ENCODE results near the gene LGR6.

The LGR6 gene

GRCh38 chr1:202216691-202217090 lies 23.1 kb downstream of the LGR6 start:
- no peak overlapping the region for H3K27ac ChIP-seq (ENCODE audit: low read depth, low read length)
- H3K36me3 ChIP-seq (ENCODE audit: control insufficient read depth, insufficient read depth, low read length) = no peaks in the 10 kb centered on the region
- H3K9ac ChIP-seq (ENCODE audit: low read length) = no peak overlapping the region
- peaks cover 22% of the 10 kb centered on the region for H3K27me3 ChIP-seq (ENCODE audit: control insufficient read depth, insufficient read depth, low read length)
- no peak overlapping the region for H3K4me3 ChIP-seq (ENCODE audit: low read depth, low read length)
- no peaks in the 10 kb centered on the region for H3K9me3 ChIP-seq (ENCODE audit: control insufficient read depth, insufficient read depth, low read depth, low read length)
- H3K4me1 ChIP-seq (ENCODE audit: control insufficient read depth, insufficient read depth, low read length) = peaks cover 6% of the 10 kb centered on the region

DNA sequence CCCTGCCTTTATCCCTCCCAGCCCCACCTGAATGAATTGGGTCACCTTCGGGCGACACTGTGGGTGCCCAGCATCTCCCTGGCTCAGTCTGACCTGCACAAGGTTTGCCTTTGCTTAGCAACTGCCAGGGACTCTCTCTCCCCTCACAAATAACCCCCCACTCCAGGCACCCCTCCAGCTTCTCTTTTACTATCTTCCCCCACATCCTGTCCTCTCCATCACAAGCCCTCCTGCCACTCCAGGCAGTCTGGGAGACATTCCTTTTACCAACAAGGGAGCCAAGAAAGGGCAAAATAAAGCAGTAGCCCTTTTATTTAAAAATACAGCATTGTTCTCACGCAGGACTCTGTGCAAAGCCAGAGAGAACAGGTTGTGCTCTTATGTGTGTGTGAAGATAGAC lies 23.9 kb downstream of the LGR6 start:
- Histone ChIP-seq H3K9me3 (ENCODE audit: control insufficient read depth, insufficient read depth, low read depth, low read length) (no peaks in the 10 kb centered on the region), H3K4me3 (ENCODE audit: low read depth, low read length) (no peak overlapping the region), H3K27ac (ENCODE audit: low read depth, low read length) (no peak overlapping the region), H3K4me1 (ENCODE audit: control insufficient read depth, insufficient read depth, low read length) (peaks cover 10% of the 10 kb centered on the region), H3K36me3 (ENCODE audit: control insufficient read depth, insufficient read depth, low read length) (no peaks in the 10 kb centered on the region), H3K27me3 (ENCODE audit: control insufficient read depth, insufficient read depth, low read length) (peaks cover 22% of the 10 kb centered on the region), H3K9ac (ENCODE audit: low read length) (no peak overlapping the region)

DNA sequence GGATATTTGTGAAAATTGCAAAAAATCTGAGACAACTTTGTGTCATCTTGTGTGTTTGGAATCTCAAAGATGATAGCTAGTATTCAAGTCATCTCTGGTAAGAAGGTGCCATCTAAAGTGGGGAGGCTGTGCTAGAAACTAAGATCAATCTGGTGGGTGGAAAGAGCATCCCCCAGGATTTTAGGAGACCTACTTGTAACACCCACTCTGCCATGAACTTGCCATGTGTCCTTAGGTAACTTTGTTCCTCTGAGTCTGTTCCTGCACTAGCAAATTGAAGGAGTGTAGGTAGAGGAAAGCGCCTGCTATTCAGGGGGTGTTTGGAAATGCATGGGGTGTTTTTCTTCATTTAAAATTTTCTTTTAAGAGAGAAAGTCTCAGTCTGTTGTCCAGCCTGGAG lies 24.4 kb downstream of the LGR6 start:
- H3K4me1 ChIP-seq (ENCODE audit: control insufficient read depth, insufficient read depth, low read length) = peaks cover 10% of the 10 kb centered on the region
- H3K9ac ChIP-seq (ENCODE audit: low read length) = no peak overlapping the region
- no peak overlapping the region for H3K4me3 ChIP-seq (ENCODE audit: low read depth, low read length)
- H3K27ac ChIP-seq (ENCODE audit: low read depth, low read length) = no peak overlapping the region
- no peaks in the 10 kb centered on the region for H3K36me3 ChIP-seq (ENCODE audit: control insufficient read depth, insufficient read depth, low read length)
- peaks cover 22% of the 10 kb centered on the region for H3K27me3 ChIP-seq (ENCODE audit: control insufficient read depth, insufficient read depth, low read length)
- no peaks in the 10 kb centered on the region for H3K9me3 ChIP-seq (ENCODE audit: control insufficient read depth, insufficient read depth, low read depth, low read length)

DNA sequence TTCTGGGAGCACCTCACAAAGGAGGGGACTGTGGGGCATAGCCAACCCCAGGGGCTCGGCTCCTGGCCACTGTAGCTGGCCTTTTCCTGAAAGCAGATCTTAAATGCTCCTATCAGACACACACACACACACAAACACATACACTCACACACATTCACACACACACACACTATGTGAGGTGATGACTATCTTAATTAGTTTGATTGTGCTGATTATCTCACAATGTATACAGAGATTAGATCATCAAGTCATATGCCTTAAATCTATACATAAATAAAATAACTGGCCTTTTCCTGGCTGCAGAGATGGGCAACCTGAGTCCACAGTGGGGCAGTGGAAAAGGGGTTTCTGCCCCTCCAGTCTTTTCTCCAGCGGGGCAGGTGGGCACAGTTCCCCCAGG lies 27.1 kb downstream of the LGR6 start:
- Histone ChIP-seq H3K9me3 (ENCODE audit: control insufficient read depth, insufficient read depth, low read depth, low read length) (no peaks in the 10 kb centered on the region), H3K27ac (ENCODE audit: low read depth, low read length) (no peak overlapping the region), H3K27me3 (ENCODE audit: control insufficient read depth, insufficient read depth, low read length) (peaks cover 4% of the 10 kb centered on the region; the same call in 1 of the 2 replicates), H3K36me3 (ENCODE audit: control insufficient read depth, insufficient read depth, low read length) (no peaks in the 10 kb centered on the region), H3K4me3 (ENCODE audit: low read depth, low read length) (no peak overlapping the region), H3K4me1 (ENCODE audit: control insufficient read depth, insufficient read depth, low read length) (peaks cover 7% of the 10 kb centered on the region; the same call in 1 of the 2 replicates), H3K9ac (ENCODE audit: low read length) (no peak overlapping the region)

GRCh38 chr1:202221911-202222909 lies 28.6 kb downstream of the LGR6 start:
- Histone ChIP-seq H3K9ac (ENCODE audit: low read length) (no peak overlapping the region), H3K4me1 (ENCODE audit: control insufficient read depth, insufficient read depth, low read length) (peaks cover 7% of the 10 kb centered on the region; the same call in 1 of the 2 replicates), H3K36me3 (ENCODE audit: control insufficient read depth, insufficient read depth, low read length) (no peaks in the 10 kb centered on the region), H3K27ac (ENCODE audit: low read depth, low read length) (no peak overlapping the region), H3K9me3 (ENCODE audit: control insufficient read depth, insufficient read depth, low read depth, low read length) (no peaks in the 10 kb centered on the region), H3K4me3 (ENCODE audit: low read depth, low read length) (no peak overlapping the region), H3K27me3 (ENCODE audit: control insufficient read depth, insufficient read depth, low read length) (no peaks in the 10 kb centered on the region; the same call in 1 of the 2 replicates)

GRCh38 chr1:202223121-202223860 lies 29.7 kb downstream of the LGR6 start:
- Histone ChIP-seq H3K9ac (ENCODE audit: low read length) (no peak overlapping the region), H3K36me3 (ENCODE audit: control insufficient read depth, insufficient read depth, low read length) (no peaks in the 10 kb centered on the region), H3K4me3 (ENCODE audit: low read depth, low read length) (no peak overlapping the region), H3K9me3 (ENCODE audit: control insufficient read depth, insufficient read depth, low read depth, low read length) (no peaks in the 10 kb centered on the region), H3K27me3 (ENCODE audit: control insufficient read depth, insufficient read depth, low read length) (no peaks in the 10 kb centered on the region; the same call in 1 of the 2 replicates), H3K27ac (ENCODE audit: low read depth, low read length) (no peak overlapping the region), H3K4me1 (ENCODE audit: control insufficient read depth, insufficient read depth, low read length) (peaks cover 7% of the 10 kb centered on the region; the same call in 1 of the 2 replicates)

DNA sequence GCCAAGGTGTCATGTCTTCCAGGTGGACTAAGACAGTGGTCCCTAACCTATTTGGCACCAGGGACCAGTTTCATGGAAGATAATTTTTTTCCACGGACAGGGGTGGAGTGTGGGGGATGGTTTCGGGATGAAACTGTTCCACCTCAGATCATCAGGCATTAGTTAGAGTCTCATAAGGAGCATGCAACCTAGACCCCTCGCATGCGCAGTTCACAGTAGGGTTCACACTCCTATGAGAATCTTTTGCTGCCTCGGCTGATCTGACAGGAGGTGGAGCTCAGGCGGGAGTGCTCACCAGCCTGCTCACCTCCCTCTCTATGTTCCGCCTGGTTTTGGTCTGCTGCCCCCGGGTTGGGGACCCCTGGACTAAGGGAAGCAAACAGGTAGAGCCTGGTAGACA lies 30.9 kb downstream of the LGR6 start:
- H3K27me3 ChIP-seq (ENCODE audit: control insufficient read depth, insufficient read depth, low read length) = no peaks in the 10 kb centered on the region; the same call in 1 of the 2 replicates
- no peaks in the 10 kb centered on the region for H3K9me3 ChIP-seq (ENCODE audit: control insufficient read depth, insufficient read depth, low read depth, low read length)
- H3K27ac ChIP-seq (ENCODE audit: low read depth, low read length) = no peak overlapping the region
- no peak overlapping the region for H3K4me3 ChIP-seq (ENCODE audit: low read depth, low read length)
- peaks cover 7% of the 10 kb centered on the region; the same call in 1 of the 2 replicates for H3K4me1 ChIP-seq (ENCODE audit: control insufficient read depth, insufficient read depth, low read length)
- H3K9ac ChIP-seq (ENCODE audit: low read length) = no peak overlapping the region
- H3K36me3 ChIP-seq (ENCODE audit: control insufficient read depth, insufficient read depth, low read length) = no peaks in the 10 kb centered on the region

DNA sequence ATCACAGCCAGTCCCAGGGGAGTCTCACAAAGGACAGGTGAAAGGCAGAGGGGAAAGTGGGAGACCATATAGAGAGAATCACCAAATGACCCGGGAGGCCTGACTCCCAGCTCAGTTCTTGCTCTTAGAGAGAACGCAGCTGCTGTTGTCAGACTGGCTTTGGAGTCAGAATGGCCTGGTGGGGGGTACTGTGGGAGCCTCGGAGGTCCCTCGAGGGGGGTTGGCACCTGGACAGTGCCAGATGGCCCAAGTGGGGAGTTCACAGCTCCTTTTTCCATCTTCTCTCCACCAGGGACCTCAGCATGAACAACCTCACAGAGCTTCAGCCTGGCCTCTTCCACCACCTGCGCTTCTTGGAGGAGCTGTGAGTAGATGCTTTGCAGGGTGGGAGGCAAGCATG lies 31.5 kb downstream of the LGR6 start:
- Histone ChIP-seq H3K4me3 (ENCODE audit: low read depth, low read length) (no peak overlapping the region), H3K27me3 (ENCODE audit: control insufficient read depth, insufficient read depth, low read length) (no peaks in the 10 kb centered on the region; the same call in 1 of the 2 replicates), H3K9ac (ENCODE audit: low read length) (no peak overlapping the region), H3K27ac (ENCODE audit: low read depth, low read length) (no peak overlapping the region), H3K4me1 (ENCODE audit: control insufficient read depth, insufficient read depth, low read length) (peaks cover 7% of the 10 kb centered on the region; the same call in 1 of the 2 replicates), H3K36me3 (ENCODE audit: control insufficient read depth, insufficient read depth, low read length) (no peaks in the 10 kb centered on the region), H3K9me3 (ENCODE audit: control insufficient read depth, insufficient read depth, low read depth, low read length) (no peaks in the 10 kb centered on the region)

DNA sequence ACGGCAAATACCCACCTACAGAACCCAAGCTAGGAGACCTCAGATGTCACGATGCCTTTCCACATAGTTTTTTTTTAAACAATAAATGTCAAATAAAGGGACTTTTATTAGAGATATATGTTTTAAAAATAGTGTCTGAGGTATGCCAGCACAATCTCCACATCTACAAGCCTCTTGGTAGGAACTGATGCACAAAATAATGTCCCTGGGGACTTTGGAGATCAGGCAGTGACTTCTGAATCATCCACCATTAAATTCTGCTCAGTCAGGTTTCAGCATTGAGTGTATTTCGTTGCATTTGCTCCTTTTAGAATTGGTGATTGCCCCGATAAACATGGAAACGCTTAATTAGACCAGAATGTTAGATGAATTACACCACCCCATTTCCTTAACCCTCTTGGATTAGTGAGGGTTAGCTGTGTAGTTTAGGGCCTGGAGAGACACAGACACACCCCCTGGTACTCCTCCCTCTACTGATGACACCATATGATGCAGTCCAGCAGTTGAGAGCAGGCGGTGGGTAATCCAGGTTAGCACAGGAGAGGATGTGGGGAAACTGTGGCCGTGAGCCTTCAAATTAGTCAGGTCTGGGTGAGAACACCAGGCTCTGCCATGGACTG lies 33.6 kb downstream of the LGR6 start:
- Histone ChIP-seq H3K9ac (ENCODE audit: low read length) (no peak overlapping the region), H3K4me1 (ENCODE audit: control insufficient read depth, insufficient read depth, low read length) (no peaks in the 10 kb centered on the region; the same call in 1 of the 2 replicates), H3K36me3 (ENCODE audit: control insufficient read depth, insufficient read depth, low read length) (no peaks in the 10 kb centered on the region), H3K27ac (ENCODE audit: low read depth, low read length) (no peak overlapping the region), H3K27me3 (ENCODE audit: control insufficient read depth, insufficient read depth, low read length) (no peaks in the 10 kb centered on the region; the same call in 1 of the 2 replicates), H3K9me3 (ENCODE audit: control insufficient read depth, insufficient read depth, low read depth, low read length) (no peaks in the 10 kb centered on the region), H3K4me3 (ENCODE audit: low read depth, low read length) (no peak overlapping the region)

DNA sequence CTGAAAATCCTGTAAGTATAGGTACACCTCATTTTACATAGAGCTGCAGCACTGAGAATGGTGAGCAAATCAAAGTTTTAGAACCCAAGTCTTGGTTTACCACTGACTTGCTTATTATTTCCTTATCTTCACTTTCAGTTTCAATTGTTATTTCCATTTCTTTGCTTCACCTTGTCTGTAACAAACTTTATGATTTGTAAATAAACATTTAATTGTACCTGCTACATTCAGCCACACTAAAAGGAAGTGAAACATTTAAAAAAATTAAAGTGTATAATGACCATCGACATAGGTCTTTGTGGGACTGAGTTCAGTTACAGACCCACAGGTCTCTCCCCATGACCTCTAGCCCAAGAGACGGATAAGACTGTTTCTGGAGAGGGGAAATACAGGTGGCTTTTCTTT lies 34.4 kb downstream of the LGR6 start:
- Histone ChIP-seq H3K9ac (ENCODE audit: low read length) (no peak overlapping the region), H3K36me3 (ENCODE audit: control insufficient read depth, insufficient read depth, low read length) (no peaks in the 10 kb centered on the region), H3K4me3 (ENCODE audit: low read depth, low read length) (no peak overlapping the region), H3K9me3 (ENCODE audit: control insufficient read depth, insufficient read depth, low read depth, low read length) (no peaks in the 10 kb centered on the region), H3K27ac (ENCODE audit: low read depth, low read length) (no peak overlapping the region), H3K4me1 (ENCODE audit: control insufficient read depth, insufficient read depth, low read length) (no peaks in the 10 kb centered on the region; the same call in 1 of the 2 replicates), H3K27me3 (ENCODE audit: control insufficient read depth, insufficient read depth, low read length) (no peaks in the 10 kb centered on the region; the same call in 1 of the 2 replicates)

Data from HUES6 (cell line).